Lung (tissue), 12 donors: ENCODE measurements around the gene ME1. TPM values are rescaled to one million over a fixed set of nuclear protein-coding genes. Genes with fewer than 3 reads are reported as not detected.

ENCODE experiments used
- ATAC-seq: fragments of 200-7000 bp; cut with Tn5 transposase; one replicate; pipeline ENCODE4 v1.9.1; 2020; ENCODE audit warnings: moderate number of reproducible peaks; ENCODE audit not compliant: insufficient read depth, low FRiP score
- DNase-seq, 3 donors: peaks; one replicate each; pipeline ENCODE4 v3.0.0-alpha.2; 2013 to 2017
- H3K27ac ChIP-seq, 2 donors: one replicate each; pipeline ENCODE4 v1.5.1; 2013; ENCODE audit warnings: mild to moderate bottlenecking in 2 of 2, moderate library complexity in 2 of 2, control low read depth in 1 of 2, inconsistent platforms in 1 of 2, low read depth in 1 of 2, low read length in 1 of 2
- H3K27me3 ChIP-seq, 3 donors: one replicate each; pipeline ENCODE4 v1.5.1; 2013; ENCODE audit warnings: low read length in 2 of 3; ENCODE audit not compliant: control insufficient read depth in 3 of 3, insufficient read depth in 3 of 3
- H3K36me3 ChIP-seq, 4 donors: one replicate each; pipeline ENCODE4 v1.5.1; 2013; ENCODE audit warnings: low read length in 4 of 4, mild to moderate bottlenecking in 1 of 4, moderate library complexity in 1 of 4; ENCODE audit not compliant: control insufficient read depth in 4 of 4, insufficient read depth in 4 of 4
- H3K4me1 ChIP-seq, 5 donors: one replicate each; pipeline ENCODE4 v1.5.1; 2013; ENCODE audit warnings: low read length in 5 of 5, mild to moderate bottlenecking in 2 of 5, moderate library complexity in 1 of 5; ENCODE audit not compliant: control insufficient read depth in 5 of 5, insufficient read depth in 5 of 5
- H3K4me3 ChIP-seq: one replicate; pipeline ENCODE4 v1.5.1; 2013; ENCODE audit warnings: mild to moderate bottlenecking, control low read depth, moderate library complexity
- H3K9ac ChIP-seq, 2 donors: one replicate each; pipeline ENCODE4 v1.5.1; 2013; ENCODE audit warnings: low read length in 2 of 2, control low read depth in 1 of 2; ENCODE audit not compliant: insufficient read depth in 1 of 2
- H3K9me3 ChIP-seq, 4 donors: one replicate each; pipeline ENCODE4 v1.5.1; 2013; ENCODE audit warnings: low read length in 3 of 4, mild to moderate bottlenecking in 1 of 4, moderate library complexity in 1 of 4; ENCODE audit not compliant: control insufficient read depth in 4 of 4, insufficient read depth in 3 of 4
- WGBS, 2 donors: extraction: QIAGEN DNeasy Blood & Tissue Kit; methylation state at CpG; one replicate each; pipeline ENCODE4 v1.1.7; 2013; 5-methylcytosine and 5-hydroxymethylcytosine counted together
- polyA plus RNA-seq, 2 donors: library from polyadenylated mRNA; stranded (reverse); fragments of 200-250 nt; gene quantifications; one replicate each; pipeline ENCODE4 v1.2.1, GENCODE V29; 2013
- total RNA-seq, 2 donors: library from RNA; depleted of rRNA in 1 of 2; stranded (reverse); fragments of >200 nt in 1 of 2; gene quantifications; one replicate each; pipeline ENCODE4 v1.2.1, GENCODE V29; 2014 to 2021
- TF ChIP-seq, protein P1 (sequence below): IDR thresholded peaks from 2 replicates; pipeline ENCODE4 v1.5.1; 2012; ENCODE audit warnings: mild to moderate bottlenecking; ENCODE audit errors: control extremely low read depth, extremely low read depth
- donor health status: control.
- donor health status: control.
- donor health status: Bipolar disorder and iron deficiency.
- donor health status: healthy.
- donor health status: DM: yes; HTN: yes; CAD: no.

The ME1 gene
- total and polyA plus RNA-seq, 4 donors: 4.9 to 17.5 (median 10.8) TPM

DNA sequence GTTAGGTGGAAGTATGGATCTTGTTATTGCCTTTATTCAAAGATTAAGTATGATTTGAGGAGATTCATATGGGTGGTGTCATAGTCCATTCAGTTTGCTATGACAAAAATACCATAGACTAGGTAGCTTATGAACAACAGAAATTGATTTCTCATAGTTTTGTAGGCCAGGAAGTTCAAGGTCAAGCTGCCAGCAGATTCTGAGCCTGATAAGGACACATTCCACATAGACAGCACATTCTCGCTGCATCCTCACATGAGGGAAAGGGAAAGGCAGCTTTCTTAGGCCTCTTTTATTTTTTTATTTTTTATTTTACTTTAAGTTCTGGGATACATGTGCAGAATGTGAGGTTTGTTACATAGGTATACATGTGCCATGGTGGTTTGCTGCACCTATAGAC is 27.7 kb downstream of the ME1 start:
- Histone ChIP-seq H3K27ac (no peak overlapping the region), H3K36me3 (no peaks in the 10 kb centered on the region), H3K9me3 (peaks cover 0 to 2% (median 0%) of the 10 kb centered on the region in 4 donors), H3K4me3 (no peak overlapping the region), H3K9ac (no peak overlapping the region), H3K27me3 (no peaks in the 10 kb centered on the region), H3K4me1 (peaks cover 0 to 1% (median 0%) of the 10 kb centered on the region in 5 donors)
- no peak for ATAC-seq
- WGBS, 2 donors: 72% methylated on average over 1 of the region's 1 CpG
- TF ChIP-seq, protein P1, sequence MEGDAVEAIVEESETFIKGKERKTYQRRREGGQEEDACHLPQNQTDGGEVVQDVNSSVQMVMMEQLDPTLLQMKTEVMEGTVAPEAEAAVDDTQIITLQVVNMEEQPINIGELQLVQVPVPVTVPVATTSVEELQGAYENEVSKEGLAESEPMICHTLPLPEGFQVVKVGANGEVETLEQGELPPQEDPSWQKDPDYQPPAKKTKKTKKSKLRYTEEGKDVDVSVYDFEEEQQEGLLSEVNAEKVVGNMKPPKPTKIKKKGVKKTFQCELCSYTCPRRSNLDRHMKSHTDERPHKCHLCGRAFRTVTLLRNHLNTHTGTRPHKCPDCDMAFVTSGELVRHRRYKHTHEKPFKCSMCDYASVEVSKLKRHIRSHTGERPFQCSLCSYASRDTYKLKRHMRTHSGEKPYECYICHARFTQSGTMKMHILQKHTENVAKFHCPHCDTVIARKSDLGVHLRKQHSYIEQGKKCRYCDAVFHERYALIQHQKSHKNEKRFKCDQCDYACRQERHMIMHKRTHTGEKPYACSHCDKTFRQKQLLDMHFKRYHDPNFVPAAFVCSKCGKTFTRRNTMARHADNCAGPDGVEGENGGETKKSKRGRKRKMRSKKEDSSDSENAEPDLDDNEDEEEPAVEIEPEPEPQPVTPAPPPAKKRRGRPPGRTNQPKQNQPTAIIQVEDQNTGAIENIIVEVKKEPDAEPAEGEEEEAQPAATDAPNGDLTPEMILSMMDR: no peak
- no peak for DNase-seq

DNA sequence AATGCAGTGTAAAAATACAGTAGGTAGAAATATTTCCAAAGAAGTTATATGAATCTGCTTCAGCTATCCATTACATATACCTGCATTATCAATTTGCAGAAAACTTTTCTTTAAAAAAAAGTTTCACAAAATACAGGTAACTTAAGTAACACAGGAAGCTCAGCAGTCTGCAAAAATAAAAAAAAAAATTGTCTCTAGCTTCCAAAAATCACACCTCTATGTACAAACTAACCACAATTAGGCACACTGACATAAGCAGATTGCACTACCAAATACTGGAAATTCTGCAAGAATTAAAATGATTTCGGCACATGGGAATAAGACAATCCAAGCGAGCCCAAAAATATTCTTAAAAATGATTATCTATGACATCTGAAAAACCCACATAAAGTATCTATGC is 41.2 kb downstream of the ME1 start:
- Histone ChIP-seq H3K9ac (no peak overlapping the region), H3K4me3 (no peak overlapping the region), H3K4me1 (peaks cover 0 to 1% (median 0%) of the 10 kb centered on the region in 5 donors), H3K27ac (no peak overlapping the region), H3K27me3 (no peaks in the 10 kb centered on the region), H3K36me3 (peaks cover 0 to 7% (median 0%) of the 10 kb centered on the region in 4 donors), H3K9me3 (peaks cover 0 to 2% (median 0%) of the 10 kb centered on the region in 4 donors)
- no peak for ATAC-seq
- no peak for DNase-seq
- TF ChIP-seq, protein P1: no peak
- 94 to 95% methylated on average over 2 of the region's 2 CpGs for WGBS, 2 donors

DNA sequence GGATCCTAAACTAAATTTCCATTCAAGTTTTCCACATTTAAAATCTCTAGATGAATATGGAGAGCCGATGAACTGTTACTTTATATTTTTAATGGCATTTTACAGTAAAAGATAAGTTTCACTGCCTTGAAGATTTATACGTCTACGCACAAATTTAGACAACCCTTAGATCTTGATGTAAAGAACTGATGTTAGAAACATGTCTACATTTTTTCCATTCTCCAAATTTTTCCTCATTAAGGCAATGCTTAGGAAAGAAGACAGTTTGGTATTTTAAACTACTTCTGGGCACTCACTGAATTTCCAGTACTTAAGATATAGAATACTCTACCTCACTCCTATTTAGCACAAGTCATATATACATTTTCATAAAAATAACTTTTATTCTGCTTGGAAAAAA is 45.4 kb downstream of the ME1 start:
- TF ChIP-seq, protein P1: no peak
- ATAC-seq: no peak
- Histone ChIP-seq H3K9me3 (no peaks in the 10 kb centered on the region), H3K36me3 (no peaks in the 10 kb centered on the region), H3K4me3 (no peak overlapping the region), H3K9ac (no peak overlapping the region), H3K4me1 (peaks cover 0 to 21% (median 8%) of the 10 kb centered on the region in 5 donors), H3K27ac (no peak overlapping the region), H3K27me3 (no peaks in the 10 kb centered on the region)
- WGBS, 2 donors: 78 to 97% methylated on average over 3 of the region's 3 CpGs
- no peak for DNase-seq

DNA sequence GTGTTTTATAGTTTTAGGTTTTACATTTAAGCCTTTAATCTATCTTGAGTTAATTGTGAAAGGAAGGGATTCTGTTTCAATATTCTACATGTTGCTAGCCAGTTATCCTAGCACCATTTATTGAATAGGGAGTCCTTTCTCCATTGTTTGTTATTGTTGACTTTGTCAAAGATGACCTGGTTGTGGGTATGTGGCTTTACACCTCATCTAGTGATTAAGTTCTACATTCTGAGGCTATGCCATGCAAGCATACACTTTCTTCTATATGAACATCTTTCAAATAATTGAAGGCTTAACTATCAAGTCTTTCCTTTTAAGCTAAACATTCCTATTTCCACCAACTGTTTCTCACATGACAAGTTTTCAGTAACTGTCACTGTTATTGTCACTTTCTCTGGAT is 46.1 kb downstream of the ME1 start:
- TF ChIP-seq, protein P1: no peak
- ATAC-seq (no peak), DNase-seq (no peak)
- peaks cover 0 to 29% (median 8%) of the 10 kb centered on the region in 5 donors for H3K4me1 ChIP-seq
- H3K4me3 ChIP-seq: no peak overlapping the region
- no peaks in the 10 kb centered on the region for H3K9me3 ChIP-seq
- H3K27me3 ChIP-seq: no peaks in the 10 kb centered on the region
- H3K9ac ChIP-seq: no peak overlapping the region
- H3K36me3 ChIP-seq: no peaks in the 10 kb centered on the region
- no peak overlapping the region for H3K27ac ChIP-seq
